HL-60 (cell line): ENCODE data around the gene ARHGEF4.

ENCODE experiments used
- SPI1 ChIP-seq: IDR thresholded peaks from 2 replicates; pipeline ENCODE4 v1.6.1; 2012; ENCODE audit warnings: low read depth, mild to moderate bottlenecking, borderline replicate concordance
- TF ChIP-seq, protein P1 (sequence below): IDR thresholded peaks from one replicate; pipeline ENCODE4 v1.5.1; 2011; ENCODE audit warnings: low read length, control low read depth, inconsistent platforms; ENCODE audit not compliant: insufficient read depth

DNA sequence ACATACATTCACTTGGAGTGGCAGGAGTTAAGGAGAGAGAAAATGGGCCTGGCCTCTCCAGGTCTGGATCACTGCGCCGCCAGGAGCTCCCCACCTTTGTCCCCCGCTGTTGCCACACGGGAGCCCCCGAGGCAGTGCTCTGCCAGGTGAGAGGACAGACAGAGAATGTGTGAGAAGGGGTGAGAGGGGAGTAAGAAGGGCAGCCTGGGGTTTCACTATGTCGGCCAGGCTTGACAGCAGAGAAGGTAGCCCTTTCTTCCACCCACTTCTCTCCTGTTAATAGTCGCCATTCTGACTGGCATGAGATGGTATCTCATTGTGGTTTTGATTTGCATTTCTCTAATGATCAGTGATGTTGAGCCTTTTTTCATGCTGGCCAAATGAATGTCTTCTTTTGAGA is 26.2 kb upstream of the ARHGEF4 start:
- TF ChIP-seq, protein P1, sequence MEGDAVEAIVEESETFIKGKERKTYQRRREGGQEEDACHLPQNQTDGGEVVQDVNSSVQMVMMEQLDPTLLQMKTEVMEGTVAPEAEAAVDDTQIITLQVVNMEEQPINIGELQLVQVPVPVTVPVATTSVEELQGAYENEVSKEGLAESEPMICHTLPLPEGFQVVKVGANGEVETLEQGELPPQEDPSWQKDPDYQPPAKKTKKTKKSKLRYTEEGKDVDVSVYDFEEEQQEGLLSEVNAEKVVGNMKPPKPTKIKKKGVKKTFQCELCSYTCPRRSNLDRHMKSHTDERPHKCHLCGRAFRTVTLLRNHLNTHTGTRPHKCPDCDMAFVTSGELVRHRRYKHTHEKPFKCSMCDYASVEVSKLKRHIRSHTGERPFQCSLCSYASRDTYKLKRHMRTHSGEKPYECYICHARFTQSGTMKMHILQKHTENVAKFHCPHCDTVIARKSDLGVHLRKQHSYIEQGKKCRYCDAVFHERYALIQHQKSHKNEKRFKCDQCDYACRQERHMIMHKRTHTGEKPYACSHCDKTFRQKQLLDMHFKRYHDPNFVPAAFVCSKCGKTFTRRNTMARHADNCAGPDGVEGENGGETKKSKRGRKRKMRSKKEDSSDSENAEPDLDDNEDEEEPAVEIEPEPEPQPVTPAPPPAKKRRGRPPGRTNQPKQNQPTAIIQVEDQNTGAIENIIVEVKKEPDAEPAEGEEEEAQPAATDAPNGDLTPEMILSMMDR = no peak
- no peak for TF ChIP-seq SPI1
